ENCODE measurements around the gene RABAC1. TPM values are rescaled to one million over a fixed set of nuclear protein-coding genes. Genes with fewer than 3 reads are reported as not detected.

RABAC1 gene
- total and polyA plus RNA-seq, 2 experiments from 2014 or later, result 151 to 206 TPM

GRCh38 chr19:42003506-42004294 lies 44.6 kb upstream of the RABAC1 start:
- H3K9me2 ChIP-seq (ENCODE audit: insufficient read depth), result no peaks in the 10 kb centered on the region
- no peaks in the 10 kb centered on the region for H3K79me2 ChIP-seq (replicated peaks; ENCODE audit: insufficient read depth)
- H3F3A ChIP-seq (replicated peaks; ENCODE audit: low read depth), result peaks cover 11% of the 10 kb centered on the region; the same call in 1 of the 2 replicates
- Mint-ChIP-seq H3K27me3 (ENCODE audit: insufficient read depth, low read depth, poor library complexity) (peaks cover 34% of the 10 kb centered on the region), H3K36me3 (ENCODE audit: low read depth) (peaks cover 26% of the 10 kb centered on the region; the same call in 2 of the 3 replicates), H3K4me1 (peaks cover 25% of the 10 kb centered on the region), H3K4me3 (no peak overlapping the region), H3K27ac (no peak overlapping the region), H3K9me3 (no peaks in the 10 kb centered on the region; the same call in 2 of the 3 replicates)
- no peak overlapping the region for H3K4me3 ChIP-seq
- H3K27me3 ChIP-seq (ENCODE audit: insufficient read depth), result peaks cover 29% of the 10 kb centered on the region
- ATAC-seq (no peak), DNase-seq (ENCODE audit: low spot score) (no peak)
- no peaks in the 10 kb centered on the region; the same call in 1 of the 2 replicates for H3K36me3 ChIP-seq (ENCODE audit: insufficient read depth)
- H3K4me2 ChIP-seq, result no peak overlapping the region
- peaks cover 4% of the 10 kb centered on the region; the same call in 1 of the 2 replicates for H4K20me1 ChIP-seq (replicated peaks; ENCODE audit: insufficient read depth)
- no peak overlapping the region for H2AFZ ChIP-seq
- TF ChIP-seq EZH2phosphoT487 (IDR thresholded peaks at IDR 0.05; ENCODE audit: unreplicated experiment) (no peak), REST (IDR thresholded peaks at IDR 0.05; ENCODE audit: unreplicated experiment) (no peak), CTCF (conservative IDR thresholded peaks at IDR 0.05; ENCODE audit: low read depth in 2 of 2) (no peak), CREB1 (CRISPR knock-in tag; IDR thresholded peaks at IDR 0.05; ENCODE audit: low read depth) (no peak), ZNF114 (CRISPR knock-in tag; IDR thresholded peaks at IDR 0.05) (no peak), POLR2AphosphoS5 (IDR thresholded peaks at IDR 0.05; ENCODE audit: low read depth) (no peak), ZNF331 (CRISPR knock-in tag; IDR thresholded peaks at IDR 0.05; ENCODE audit: low read depth) (no peak), JUNB (IDR thresholded peaks at IDR 0.05; ENCODE audit: unreplicated experiment) (no peak), NANOG (IDR thresholded peaks at IDR 0.05; ENCODE audit: borderline replicate concordance) (no peak), STAT1 (IDR thresholded peaks at IDR 0.05; ENCODE audit: unreplicated experiment) (no peak), ETS1 (IDR thresholded peaks at IDR 0.05) (no peak), ZNF462 (CRISPR knock-in tag; IDR thresholded peaks at IDR 0.05) (no peak), EZH2 (IDR thresholded peaks at IDR 0.05; ENCODE audit: low read depth, unreplicated experiment) (no peak)
- H3K27ac ChIP-seq (ENCODE audit: low read depth), result no peak overlapping the region
- H3K4me1 ChIP-seq (ENCODE audit: insufficient read depth), result peaks cover 6% of the 10 kb centered on the region; the same call in 1 of the 2 replicates
